Activated T-helper 1 cell treated with anti-CD3 and anti-CD28 coated beads, Interleukin-2, amount 50 U/mL, for 16 hours (primary cell): Measurements from ENCODE around the gene RIPOR1.

Experiments
- DNase-seq, 2 donors: peaks; one replicate each; pipeline ENCODE4 v3.0.0-alpha.2; 2020; ENCODE audit warnings: low read depth in 1 of 2, low spot score in 1 of 2

RIPOR1 gene

GRCh38 chr16:67558859-67559258 lies 30.2 kb downstream of the RIPOR1 start:
- no peak for DNase-seq

- DNase-seq: no peak
Measured at GRCh38 chr16:67560827-67561342, 32.3 kb downstream of the RIPOR1 start.

GRCh38 chr16:67561501-67561823 lies 32.8 kb downstream of the RIPOR1 start:
- no peak for DNase-seq

GRCh38 chr16:67561824-67562525 lies 33.3 kb downstream of the RIPOR1 start:
- peak; percentile 93 to 95 for DNase-seq

- DNase-seq: peak; percentile 56 to 81
Measured at GRCh38 chr16:67562526-67562917, 33.9 kb downstream of the RIPOR1 start, which contains the start of gene CTCF. Gene CTCF (plus strand): TSS chr16:67562526. CDS start chr16:67610833, 48,307 bp downstream.

GRCh38 chr16:67562918-67563707 lies 34.5 kb downstream of the RIPOR1 start:
- peak; percentile 24 to 44 for DNase-seq

- DNase-seq: no peak
Measured at GRCh38 chr16:67563708-67564468, 35.3 kb downstream of the RIPOR1 start.

GRCh38 chr16:67565470-67566100 lies 37.0 kb downstream of the RIPOR1 start:
- no peak for DNase-seq

GRCh38 chr16:67571464-67571863 lies 42.8 kb downstream of the RIPOR1 start:
- DNase-seq: no peak

- DNase-seq: no peak
Measured at GRCh38 chr16:67571981-67572431, 43.4 kb downstream of the RIPOR1 start.

- DNase-seq: no peak
Measured at GRCh38 chr16:67579686-67580085, 51.1 kb downstream of the RIPOR1 start.

GRCh38 chr16:67580202-67580601 lies 51.6 kb downstream of the RIPOR1 start:
- DNase-seq: no peak

- DNase-seq: no peak
Measured at GRCh38 chr16:67593288-67593687, 64.7 kb downstream of the RIPOR1 start.

- no peak for DNase-seq
Measured at GRCh38 chr16:67593701-67594100, 65.1 kb downstream of the RIPOR1 start.

- DNase-seq: no peak
Measured at GRCh38 chr16:67594256-67594915, 65.8 kb downstream of the RIPOR1 start.

GRCh38 chr16:67594956-67595355 lies 66.3 kb downstream of the RIPOR1 start:
- no peak for DNase-seq
